ENCODE data around the gene GP5.

GP5 gene

DNA sequence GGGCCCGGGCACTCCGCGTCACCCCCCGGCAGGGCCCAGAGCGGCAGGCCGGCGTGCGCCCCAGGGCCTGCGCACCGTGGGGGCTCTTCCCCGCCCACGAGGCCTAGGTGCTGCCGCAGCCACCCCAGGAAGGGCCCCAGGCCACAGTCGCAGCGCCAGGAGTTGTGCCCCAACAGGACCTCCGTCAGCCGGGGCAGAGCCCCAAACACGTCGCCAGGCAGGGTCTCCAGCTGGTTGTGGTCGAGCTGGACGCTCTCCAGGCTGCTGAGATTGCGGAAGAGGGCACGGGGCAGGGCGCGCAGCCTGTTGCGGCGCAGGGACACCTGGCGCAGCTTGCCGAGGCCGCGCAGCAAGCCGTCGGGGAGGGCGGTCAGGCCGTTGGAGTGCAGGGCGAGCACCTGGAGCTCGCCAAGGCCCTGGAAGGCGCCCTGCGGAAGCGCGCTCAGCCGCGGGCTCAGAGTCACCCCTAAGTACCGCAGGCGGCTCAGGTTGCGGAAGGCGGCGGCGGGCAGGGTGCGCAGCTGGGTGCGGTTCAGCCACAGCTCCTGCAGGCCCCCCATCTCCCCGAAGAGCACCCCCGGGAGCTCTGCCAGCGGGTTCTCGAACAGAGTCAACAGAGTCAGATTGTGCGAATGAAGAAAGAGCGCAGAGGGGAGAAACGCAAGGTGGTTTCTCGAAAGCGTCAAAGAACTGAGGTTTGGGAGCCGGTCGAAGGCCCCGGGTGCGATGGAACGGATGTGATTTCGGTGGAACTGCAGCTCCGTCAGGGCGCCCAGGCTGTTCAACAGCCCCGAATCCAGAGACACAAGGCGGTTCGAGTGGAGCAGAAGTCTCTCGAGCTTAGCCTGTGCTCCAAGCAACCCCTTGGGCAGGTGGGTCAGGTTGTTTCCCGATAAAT, 2.0 kb downstream of the GP5 start:
- DNase-seq: no peak

DNA sequence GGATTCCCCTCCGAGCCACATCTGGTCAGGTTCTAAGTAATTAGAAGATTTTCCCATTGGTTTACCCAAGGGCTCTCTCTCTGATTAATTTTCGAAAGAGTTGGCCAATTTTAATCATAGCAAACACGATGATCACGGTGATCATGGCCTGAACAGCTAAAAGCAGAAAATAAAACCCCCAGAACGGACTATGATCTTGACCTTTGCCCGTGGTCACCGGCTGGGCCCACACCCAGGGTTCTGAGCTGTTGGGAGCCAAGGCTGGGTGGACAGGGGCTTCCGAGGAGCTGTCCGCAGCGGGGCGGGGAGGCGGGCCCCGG, 2.6 kb downstream of the GP5 start:
- no peak for DNase-seq

DNA sequence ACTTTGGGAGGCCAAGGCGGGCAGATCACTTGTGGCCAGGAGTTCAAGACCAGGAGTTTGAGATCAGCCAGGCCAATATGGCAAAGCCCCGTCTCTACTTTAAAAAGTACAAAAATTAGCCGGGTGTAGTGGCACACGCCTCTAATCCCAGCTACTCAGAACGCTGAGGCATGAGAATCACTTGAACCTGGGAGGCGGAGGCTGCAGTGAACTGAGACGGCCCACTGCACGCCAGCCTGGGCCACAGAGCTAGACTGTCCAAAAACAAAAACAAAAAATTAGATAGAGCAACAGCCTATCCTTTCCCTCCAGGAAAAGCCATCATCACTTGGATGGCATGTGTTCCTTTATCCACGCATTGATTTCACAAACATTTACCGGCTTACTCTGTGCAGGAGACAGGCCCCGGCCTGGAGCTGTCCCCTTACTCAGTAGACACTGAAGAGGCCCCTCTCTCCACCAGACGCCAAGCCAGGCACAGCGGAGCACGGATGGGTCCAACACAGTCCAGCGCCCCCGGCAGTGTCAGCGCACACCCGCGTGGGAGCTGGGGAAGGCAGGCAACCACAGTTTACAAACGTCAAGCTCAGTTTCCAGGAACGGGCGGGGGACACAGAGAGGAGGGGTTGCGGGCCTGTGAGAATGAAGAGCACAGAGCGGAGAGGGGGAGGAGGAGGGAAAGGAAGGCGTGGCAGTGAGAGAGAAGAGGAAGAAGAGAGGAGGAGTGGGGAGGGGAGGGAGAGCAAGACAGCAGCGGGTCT, 3.1 kb downstream of the GP5 start:
- DNase-seq: peak; percentile 11 to 51

DNA sequence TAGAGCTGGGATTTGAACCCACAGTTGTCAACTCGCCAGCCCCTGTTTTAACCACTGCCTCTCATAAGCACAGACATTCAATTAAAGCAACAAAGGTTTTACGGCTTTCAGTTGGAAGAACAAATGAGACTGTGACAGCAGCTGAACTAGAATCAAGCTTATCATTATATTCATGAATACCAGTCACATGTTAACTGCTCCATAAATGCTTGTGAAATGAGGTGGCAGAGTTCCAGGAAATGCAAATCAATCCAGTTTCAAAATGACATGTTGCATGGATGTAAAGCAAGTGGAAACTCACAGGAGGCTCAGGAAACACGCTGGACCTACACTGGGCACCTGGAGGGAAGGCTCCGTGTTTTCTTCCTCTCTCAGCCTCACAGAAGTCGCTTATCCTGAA, 3.9 kb downstream of the GP5 start:
- peak; percentile 85 to 93 for DNase-seq

DNA sequence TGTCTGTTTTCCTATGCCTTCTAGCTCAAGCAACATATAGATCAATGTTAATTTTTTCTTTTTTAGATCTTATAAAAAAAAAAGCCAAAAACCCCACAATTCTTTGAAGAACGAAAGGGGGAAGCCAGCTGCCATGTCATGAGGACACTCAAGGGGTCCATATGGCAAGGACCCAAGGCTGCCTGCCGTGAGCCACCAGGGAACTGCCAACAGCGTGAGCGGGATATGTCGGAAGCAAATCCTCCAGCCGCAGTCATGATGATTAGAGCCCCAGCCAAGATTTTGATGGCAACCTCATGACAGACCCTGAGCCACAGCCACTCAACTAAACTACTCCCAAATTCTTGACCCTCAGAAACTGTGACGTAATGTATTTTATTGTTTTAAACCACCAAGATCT, 6.5 kb downstream of the GP5 start:
- DNase-seq: no peak

DNA sequence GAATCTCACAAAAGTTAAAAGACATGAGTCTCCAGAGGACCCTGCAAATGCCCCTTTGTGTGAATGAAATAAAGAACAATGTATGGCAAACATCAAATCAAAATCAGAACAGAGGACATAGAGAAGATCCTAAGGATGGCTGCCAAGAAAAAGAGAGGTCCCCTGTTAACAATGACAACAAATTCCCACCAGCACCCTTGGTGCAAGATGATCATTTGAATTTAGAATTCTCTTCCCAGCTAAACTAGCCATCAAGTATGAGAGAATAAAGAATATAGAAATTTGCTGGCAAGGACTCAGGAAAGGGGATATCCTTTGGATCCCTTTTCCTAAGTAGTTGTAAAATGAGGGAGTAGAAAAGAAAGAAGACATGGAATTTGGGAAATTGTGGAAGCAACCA, 8.2 kb downstream of the GP5 start:
- DNase-seq: no peak

DNA sequence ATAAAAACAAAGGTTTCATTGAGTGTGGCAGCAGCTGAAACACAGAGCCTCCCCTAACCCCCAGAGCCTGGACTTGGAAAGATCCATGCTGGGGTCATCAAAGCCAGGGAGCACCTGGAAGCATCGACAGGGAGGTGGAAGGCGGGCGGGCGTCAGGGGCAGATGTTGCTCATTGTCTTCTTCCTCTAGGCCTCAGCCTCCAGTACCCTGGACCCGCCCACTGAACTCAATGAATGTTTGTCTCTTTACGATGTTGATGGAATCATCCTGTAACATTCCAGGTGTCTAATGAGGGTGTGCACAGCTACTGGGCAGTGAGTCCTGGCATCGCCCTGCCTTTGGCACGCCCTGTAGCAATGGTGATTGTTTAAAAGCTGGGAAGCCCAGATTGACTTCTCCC, 9.8 kb downstream of the GP5 start:
- DNase-seq: no peak

DNA sequence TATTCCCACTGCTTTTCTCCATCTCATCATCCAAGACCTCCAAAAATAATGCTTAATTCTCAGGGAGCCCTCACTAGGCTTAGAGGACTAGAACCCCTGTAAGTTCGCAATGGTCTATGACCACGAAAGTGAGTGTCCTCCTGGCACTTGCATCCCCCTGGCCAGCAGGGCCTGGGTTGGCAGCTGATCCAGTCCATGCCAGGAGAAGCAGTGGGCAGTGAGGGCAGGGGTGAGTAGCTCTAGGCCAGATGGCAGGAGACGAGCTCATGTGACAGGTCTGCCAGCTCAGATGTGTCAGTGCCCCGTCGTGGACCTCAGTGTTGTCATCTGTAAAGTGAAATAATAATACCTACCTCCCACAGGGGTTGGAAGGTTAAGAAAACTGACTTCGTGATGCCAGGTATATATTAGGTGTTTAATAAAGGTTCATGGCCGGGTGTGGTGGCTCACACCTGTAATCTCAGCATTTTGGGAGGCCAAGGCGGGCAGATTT, 11.1 kb downstream of the GP5 start:
- no peak for DNase-seq

DNA sequence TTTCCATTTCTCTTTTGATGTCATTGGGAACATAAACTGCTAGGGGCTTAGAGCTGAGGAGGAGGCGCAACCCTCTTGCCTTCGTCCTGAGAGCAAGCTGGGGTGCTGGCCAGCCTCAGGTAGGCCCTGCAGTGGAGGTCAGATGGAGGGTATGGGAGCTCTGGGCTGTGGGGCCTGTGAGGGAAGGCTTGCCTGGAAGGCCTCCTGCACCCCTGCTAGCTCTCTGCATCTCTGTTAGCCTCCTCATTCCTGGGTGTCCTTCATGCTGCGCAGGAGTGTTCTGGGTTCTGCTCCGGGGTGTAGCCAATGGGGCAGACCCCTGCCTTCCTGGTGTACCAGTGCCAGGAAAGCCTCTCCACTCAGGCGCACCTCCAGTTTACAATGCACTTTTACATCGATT, 11.8 kb downstream of the GP5 start:
- DNase-seq: no peak

DNA sequence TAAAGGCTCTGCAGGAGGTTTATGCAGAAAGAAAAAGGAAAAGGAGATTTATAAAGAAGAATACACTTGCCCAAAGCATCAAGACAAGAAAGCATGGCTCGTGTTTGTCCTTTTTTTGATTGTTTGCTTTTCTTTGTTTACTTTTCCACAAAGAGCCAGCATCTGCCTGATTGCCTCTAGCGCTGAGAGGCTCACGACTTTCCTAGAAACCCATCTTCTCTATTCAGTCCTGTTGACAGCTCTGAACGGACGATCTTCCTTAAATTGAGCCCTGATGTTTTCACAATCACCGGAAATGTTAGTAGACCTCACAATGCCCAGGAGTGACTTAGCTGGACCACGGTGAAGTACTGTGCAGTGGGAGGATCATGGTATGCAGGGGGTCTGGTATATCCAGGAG, 12.4 kb downstream of the GP5 start:
- DNase-seq: no peak

DNA sequence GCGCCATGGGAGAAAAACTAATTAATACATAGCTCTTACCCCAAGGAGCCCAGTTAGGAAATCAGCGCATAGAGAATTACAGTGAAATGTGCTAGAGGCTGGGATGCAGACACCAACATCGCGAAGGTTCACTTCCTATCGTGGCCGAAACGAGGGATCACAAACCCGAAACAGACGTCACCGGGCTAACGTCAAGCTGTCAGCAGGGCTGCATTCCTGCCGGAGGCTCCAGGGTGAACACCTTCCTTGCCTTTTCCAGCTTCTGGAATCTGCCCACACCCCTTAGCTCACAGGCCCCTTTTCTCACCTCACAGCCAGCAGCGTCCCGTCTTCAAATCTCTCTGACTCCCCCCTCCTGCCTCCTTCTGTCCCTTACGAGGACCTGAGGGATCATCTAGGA, 13.0 kb downstream of the GP5 start:
- DNase-seq: no peak

DNA sequence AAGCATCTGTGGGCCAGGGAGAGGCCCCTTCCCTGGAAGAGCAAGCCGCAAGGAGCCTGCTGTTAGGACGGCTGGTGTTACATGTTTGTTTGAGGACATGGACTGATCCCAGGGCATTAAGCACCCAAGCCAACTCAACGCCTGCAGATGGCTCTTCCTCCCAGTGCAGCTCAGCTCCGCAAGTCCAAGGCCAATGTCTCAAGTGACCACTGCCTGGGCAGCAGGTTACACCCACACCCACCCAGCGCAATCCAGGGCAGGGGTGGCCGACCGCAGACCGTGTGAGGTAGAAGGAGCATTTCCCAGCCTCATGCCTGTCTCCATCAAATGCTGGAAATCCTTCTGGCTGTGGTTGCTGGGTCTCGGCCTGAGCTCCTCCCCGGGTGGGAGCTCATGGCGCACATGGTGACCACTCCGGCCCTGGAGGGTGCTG, 14.5 kb downstream of the GP5 start:
- DNase-seq: no peak

DNA sequence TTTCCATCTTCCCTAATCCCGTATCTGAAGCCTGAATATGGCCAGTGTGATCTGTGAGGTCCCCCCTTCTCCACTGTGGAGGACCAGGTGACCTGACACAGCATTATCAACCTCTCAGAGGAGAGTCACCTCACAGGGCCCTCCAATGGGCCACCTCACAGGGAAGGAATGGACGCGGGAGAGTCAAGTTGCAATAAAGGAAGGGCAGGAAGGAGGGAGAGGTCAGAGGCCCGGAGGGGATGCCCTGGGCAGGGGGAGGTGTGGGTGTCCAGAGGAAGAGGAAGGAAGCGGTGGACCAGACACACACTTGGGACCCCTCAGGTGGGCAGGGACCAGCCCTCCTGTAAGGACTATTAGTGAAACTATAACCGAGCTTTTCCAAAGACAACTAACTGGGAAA, 14.9 kb downstream of the GP5 start:
- no peak for DNase-seq

DNA sequence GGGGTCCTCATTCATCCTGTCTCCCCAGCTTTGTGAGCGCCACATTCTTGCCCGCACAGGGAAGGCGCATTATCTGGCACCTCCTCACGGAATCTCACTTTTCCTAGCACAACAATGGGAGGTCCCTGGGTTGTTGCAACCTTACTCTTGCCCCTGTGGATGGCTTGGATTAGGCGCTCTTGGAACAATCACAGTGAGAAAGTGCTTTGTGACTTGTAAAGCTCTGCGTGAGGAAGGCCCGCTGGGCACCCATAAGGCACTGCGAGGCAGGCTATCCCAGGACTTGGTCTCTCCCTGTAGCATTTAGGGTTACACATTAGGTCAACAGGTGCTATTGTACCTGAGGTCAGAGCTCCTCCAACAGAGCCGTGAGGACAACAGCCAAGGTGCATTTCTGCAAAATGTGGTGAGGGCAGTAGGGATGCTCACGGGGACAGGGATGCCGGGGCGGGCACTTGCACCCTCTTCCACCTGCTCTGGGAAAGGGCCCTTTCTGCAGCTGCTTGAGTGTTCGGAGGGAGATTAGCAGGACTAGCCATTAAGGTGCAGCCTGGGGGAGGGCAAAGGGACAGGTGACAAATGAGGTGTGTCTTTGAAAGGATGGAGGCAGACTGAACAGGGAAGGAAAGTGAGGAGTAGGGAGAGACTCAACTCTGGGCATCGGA, 15.7 kb downstream of the GP5 start:
- no peak for DNase-seq

DNA sequence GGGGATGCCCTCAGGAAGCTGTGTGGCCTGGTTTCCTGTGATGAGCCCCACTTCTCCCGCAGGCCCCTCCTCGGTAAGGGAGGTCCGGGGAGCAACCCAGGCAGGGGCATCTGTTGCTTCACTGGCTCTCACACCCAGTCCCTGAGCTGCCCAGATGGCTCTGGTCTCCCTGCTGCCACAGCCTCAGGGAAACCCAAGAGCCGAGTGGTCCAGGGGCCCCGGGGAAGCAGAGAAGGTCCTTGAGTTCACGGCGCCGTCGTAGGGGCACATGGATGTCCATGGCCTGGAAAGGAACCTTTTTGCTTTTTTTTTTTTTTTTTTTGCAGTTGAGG, 16.2 kb downstream of the GP5 start:
- DNase-seq: no peak

DNA sequence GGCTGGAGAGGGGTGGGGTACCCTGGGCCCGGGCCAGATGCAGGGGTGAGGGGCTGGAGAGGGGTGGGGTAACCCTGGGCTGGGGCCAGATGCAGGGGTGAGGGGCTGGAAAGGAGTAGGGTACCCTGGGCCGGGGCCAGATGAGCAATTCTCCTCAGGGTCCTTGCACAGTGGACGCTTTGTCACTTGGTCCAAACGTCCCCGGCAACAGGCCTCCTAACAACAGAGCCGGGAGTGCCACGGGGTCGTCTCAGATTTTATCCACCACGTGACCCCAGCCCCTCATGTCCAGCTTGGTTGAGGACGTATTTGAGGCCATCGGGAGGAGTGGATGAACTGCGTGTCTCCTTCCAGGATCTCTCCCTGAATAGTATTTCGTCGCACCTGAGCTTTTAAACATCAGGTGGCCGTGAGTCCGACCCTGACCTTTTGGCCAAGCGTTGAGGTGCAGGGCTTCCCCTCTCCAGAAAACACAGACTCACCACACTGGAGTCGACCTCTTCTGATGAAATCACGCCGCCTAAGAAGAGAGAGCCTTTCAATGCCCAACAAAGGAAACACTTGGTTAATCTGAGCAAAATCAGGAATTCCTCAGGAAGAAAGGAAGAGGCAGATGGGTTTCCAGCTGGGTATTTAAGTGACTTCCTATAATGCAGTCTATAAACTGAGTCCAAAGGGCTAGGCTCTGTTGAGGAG, 16.7 kb downstream of the GP5 start:
- no peak for DNase-seq

DNA sequence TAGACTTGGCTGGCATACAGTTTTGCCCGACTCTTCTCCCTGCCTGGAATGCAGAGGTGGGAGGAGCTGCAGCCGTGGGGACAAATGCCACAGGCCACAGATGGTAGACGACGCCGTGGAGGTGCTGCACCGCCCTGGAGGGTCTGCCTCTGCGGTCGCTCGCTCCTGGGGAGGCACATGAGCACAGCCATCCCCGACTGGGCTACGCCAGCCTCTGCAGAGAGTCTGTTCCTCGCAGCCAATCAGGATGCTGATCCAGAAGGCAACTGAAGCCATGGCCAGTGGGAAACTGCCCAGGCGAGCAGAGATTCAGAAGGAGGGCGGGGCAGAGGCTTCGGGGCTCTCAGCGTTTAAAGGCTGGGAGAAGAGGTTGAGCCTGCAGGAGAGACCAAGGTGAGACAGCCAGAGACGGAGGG, 17.6 kb downstream of the GP5 start:
- no peak for DNase-seq

DNA sequence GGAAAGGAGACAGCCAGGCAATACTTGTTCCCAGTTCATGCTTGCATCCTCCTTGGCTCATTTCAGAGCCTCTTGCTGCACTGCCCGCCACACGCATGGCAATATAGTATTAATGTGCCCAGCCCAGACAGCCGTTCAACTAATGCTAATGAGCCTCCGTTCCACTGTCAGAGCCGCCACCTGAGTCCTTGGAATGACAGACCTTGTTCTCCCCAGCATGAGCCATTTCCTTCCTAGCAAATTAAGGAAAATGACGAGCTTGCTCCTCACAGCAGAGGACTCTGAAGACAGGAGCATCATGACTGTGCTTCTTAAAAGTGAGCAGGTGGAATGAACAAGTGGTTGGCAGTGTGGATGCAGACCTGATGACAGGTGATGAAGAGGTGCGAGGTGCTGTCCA, 18.7 kb downstream of the GP5 start:
- peak in 1 of 2 experiments; percentile 27 for DNase-seq

DNA sequence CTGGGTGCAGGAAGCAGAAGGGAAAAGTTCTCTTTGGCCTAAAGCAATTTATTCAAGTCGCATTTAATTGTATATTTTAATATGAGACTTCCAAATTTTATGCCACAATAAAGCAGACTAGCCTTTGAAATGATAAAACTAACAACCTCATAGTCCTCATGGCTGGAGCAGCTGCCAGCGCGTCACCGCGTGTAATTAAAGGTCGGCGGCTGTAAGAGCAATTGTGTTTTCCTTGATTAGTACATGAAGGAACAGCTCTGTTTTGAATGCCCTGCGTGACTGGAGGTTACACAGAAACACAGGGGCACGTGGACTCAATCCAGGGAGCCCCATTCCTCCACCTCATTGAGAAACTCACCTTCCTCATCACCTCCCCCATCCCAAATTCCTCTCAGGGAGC, 19.4 kb downstream of the GP5 start:
- no peak for DNase-seq

DNA sequence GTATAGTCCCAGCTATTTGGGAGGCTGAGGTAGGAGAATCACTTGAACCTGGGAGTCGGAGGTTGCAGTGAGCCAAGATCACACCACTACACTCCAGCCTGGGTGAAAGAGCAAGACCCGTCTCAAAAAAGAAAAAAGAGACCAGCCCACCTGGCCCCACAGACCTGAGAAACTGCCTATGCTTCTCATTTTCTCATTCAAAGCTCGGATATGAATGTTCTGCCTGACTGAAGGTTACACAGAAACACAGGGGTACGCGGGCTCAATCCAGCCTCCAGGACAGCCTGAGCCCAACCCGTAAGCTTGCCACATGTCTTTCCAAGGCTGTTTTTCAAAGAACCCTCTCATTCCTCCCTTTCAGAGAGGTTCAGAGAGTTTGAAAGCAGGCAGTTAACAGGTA, 19.8 kb downstream of the GP5 start:
- no peak for DNase-seq

DNA sequence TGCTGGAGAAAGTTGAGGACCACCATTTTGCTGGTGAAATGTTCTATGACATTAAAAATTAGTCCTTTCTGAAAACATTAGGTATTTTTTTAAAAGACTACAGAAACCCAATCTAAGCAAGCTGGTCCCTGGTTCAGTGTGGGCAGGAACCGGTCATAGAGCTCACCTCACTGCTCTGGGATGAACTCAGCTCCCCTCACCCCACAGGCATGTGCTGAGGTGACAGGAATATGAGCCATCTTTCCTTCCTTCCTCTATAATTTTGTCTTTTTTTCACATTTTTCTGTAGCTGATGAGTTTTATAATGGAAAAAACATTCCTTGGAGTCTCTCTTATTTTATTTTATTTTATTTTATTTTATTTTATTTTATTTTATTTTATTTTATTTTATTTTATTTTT, 21.4 kb downstream of the GP5 start:
- DNase-seq: no peak

DNA sequence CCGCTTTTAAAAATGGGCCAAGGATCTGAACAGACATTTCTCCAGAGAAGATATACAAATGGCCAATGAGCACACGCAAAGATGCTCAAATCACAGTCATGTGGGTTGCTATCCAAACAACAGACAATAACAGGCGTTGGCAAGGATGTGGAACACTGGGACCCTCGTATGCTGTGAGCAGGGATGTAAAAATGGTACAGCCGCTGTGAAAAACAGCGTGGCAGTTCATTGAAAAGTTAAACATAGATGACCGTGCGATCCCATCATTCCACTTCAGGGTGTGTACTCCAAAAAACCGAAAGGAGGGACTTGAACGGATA, 22.9 kb downstream of the GP5 start:
- no peak for DNase-seq

DNA sequence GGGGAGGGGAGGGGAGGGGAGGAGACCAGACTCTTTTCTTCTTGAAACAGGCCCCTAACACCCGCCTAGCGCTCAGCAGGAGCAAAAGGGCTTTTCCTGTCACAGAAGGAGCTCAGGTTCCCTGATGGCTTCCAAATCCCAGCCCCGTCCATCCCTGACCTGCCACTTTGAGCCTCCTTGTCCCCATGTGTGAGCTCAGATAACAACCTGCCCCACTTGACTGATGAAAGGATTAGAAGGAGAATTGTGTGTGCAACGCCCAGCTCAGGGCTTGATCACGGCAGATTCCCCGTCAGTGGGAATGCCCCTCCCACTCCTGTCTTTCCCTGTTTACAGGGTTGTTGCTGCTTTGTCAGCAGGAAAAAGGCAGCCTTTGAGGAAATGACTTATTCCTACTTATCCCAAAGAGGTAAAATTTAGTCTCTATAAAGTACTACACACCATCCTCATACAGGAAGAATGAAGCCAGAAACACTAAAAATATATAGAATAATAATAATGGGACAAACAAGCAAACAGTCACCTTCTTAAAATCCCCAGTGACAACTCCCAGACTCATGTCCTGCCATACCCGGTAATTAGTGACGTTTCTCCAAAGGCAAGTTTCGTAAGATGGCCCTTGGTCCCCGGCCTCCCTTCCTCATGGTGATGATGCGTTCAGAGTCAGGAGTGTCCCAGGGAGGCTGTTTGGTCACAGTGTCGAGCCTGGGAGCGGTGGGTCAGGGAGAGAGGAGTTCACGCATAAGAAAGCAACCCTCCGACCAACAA, 23.4 kb downstream of the GP5 start:
- DNase-seq: no peak
